GM18873 (cell line): ENCODE measurements around the gene CEP170B.
"Not testable (repeated sequence)": the region's sequence is repeated elsewhere in the genome, so short reads cannot be mapped to it uniquely, and the experiment has no call there.

Experiments used
- ATAC-seq: cut with Tn5 transposase; IDR thresholded peaks from one replicate; pipeline ENCODE4 v1.9.1; 2021; ENCODE audit warnings: mild to moderate bottlenecking, moderate library complexity, moderate number of reproducible peaks; ENCODE audit not compliant: unreplicated experiment, low FRiP score

Gene CEP170B

GRCh38 chr14:104877066-104877805, 12.2 kb downstream of the CEP170B start:
- ATAC-seq = no peak

GRCh38 chr14:104877806-104878550, 12.9 kb downstream of the CEP170B start:
- ATAC-seq = no peak

GRCh38 chr14:104878582-104878981, 13.5 kb downstream of the CEP170B start:
- ATAC-seq = no peak

- ATAC-seq = no peak
These were observed 14.3 kb downstream of the CEP170B start for GRCh38 chr14:104879201-104879982.

- ATAC-seq = no peak
These were observed 15.0 kb downstream of the CEP170B start for GRCh38 chr14:104879983-104880565.

- ATAC-seq = no peak
These were observed 15.6 kb downstream of the CEP170B start for GRCh38 chr14:104880584-104881210.

GRCh38 chr14:104881369-104881979, 16.4 kb downstream of the CEP170B start:
- no peak for ATAC-seq

GRCh38 chr14:104882325-104882973, 17.4 kb downstream of the CEP170B start:
- no peak for ATAC-seq

- no peak for ATAC-seq
These were observed 18.1 kb downstream of the CEP170B start for GRCh38 chr14:104882991-104883660.

GRCh38 chr14:104883681-104884361, 18.8 kb downstream of the CEP170B start:
- no peak for ATAC-seq

GRCh38 chr14:104884381-104884780, 19.3 kb downstream of the CEP170B start:
- ATAC-seq = not testable (repeated sequence)

GRCh38 chr14:104885031-104885972, 20.2 kb downstream of the CEP170B start:
- ATAC-seq = no peak

- ATAC-seq = no peak
These were observed 21.1 kb downstream of the CEP170B start for GRCh38 chr14:104885973-104886689.

- no peak for ATAC-seq
These were observed 21.9 kb downstream of the CEP170B start for GRCh38 chr14:104886690-104887622.
